Measurements from ENCODE around the gene WBP1L.
"Not testable (repeated sequence)": the region's sequence is repeated elsewhere in the genome, so short reads cannot be mapped to it uniquely, and the experiment has no call there.

Gene WBP1L

DNA sequence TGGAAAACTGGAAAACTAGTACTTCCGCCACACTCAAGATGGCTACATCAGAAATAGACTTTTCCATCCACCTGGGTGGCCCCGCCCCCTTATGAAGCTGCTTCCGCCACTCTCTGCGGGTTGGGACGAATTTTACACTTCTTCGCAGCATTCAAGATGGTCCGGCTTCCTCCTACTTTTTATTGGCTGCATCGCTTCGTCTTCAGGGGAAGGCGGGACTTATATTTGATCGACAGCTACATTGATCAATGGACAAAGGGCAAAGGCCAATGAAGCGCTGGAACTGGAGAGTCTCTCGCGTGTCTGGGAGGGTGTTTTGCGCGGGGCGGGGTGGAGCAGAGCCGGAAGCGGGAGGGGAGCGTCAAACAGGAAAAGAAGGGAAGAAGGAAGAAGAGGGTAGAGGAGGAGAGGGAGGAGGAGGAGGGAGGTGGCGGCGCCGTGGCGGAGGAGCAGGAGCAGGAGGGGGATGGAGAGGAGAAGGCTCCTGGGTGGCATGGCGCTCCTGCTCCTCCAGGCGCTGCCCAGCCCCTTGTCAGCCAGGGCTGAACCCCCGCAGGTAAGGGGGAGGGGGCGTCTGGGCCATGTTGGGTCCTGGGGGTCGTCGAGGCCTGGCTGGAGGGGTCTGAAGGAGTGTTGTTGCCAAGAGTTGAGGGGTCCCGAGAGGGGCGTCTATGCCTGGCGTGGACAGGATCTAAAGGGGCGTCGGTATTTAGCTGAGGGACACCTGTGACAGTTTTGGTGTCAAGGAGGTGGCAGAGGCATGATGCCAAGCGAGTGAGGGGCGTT lies at the start of gene WBP1L:
Gene WBP1L, plus strand, starts transcription at position 361 of the 786 bp plus-strand sequence. Its CDS starts 106 bp downstream, at position 467.
- peak; percentile 89 for TF ChIP-seq POLR2A (IDR thresholded peaks at IDR 0.05; ENCODE audit: low read depth, low read length)
- DNase-seq (ENCODE audit: insufficient read length, low spot score) (peak; percentile 90), FAIRE-seq (peak; percentile 86)

DNA sequence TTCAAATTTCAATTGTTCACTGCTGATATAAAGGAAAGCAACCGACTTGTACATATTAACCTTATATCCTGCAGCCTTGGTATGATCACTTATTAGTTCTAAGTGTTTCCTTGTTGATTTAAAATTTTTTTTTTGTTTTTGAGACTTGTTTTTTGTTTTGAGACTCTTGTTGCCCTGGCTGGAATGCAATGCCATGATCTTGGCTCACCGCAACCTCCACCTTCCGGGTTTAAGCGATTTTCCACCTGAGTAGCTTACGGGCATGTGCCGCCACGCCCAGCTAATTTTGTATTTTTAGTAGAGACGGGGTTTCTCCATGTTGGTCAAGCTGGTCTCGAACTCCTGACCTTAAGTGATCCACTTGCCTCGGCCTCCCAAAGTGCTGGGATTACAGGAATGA lies 48.3 kb upstream of the WBP1L start:
- not testable (repeated sequence) for FAIRE-seq

DNA sequence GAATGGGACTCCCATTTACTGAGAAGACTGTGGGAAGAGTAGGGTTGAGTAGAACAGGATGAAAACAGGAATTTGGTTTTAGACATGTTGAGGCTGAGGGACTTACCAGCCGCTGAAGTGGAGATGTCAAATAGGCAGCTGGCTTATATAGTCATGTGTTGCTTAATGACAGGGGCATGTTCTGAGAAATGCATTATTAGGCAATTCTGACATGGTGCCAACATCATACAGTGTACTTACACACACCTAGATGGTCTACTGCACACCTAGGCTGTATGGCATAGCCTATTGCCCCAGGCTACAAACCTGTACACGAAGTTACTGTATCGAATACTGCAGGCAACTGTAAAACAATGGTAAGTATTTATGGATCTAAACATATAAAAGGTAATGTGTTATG lies 47.0 kb upstream of the WBP1L start:
- DNase-seq (ENCODE audit: insufficient read length, low spot score) (no peak), FAIRE-seq (no peak)
- no peak for TF ChIP-seq POLR2A (IDR thresholded peaks at IDR 0.05; ENCODE audit: low read depth, low read length)

More for the DNA sequence above, 48.3 kb upstream of the WBP1L start:
- DNase-seq (ENCODE audit: insufficient read length, low spot score) = not testable (repeated sequence)

DNA sequence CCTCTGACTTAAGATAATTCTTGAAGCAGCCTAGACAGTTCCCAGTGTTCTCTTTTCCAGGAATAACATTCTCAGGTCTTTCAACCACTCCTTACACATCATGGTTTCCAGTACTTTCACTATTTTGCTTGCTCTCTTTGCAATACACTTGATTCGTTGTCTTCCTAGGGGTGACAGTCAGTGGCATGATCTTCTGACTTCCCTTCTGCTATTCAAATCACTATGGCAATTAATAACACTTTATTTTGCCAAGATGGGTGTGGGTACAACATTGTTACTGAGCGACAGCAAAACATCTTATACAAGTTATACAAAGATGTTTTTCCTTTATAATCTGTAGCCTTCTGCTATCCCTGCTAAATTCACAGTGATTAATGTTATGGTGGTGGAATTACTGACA lies 44.9 kb upstream of the WBP1L start:
- DNase-seq (ENCODE audit: insufficient read length, low spot score) = no peak
- FAIRE-seq = no peak
- TF ChIP-seq POLR2A (IDR thresholded peaks at IDR 0.05; ENCODE audit: low read depth, low read length) = no peak

DNA sequence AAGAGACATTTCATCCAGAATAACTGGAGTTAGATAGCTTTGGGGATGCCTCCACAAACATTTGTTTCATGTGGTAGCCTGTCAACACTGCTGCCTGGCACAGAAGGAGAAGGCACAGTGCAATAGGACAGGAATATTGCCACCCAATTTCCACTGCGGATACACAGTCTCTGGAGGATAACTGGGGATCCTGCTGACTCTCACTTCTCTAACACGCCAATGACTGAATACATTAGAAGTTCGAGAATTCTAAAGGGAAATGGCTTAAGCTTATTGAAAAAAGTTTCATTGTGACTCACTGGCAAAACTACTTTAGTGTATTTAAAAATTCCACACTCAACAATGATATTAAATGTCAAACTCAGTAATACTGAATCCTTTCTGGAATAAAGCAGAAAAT lies 42.5 kb upstream of the WBP1L start:
- DNase-seq (ENCODE audit: insufficient read length, low spot score) = no peak
- TF ChIP-seq POLR2A (IDR thresholded peaks at IDR 0.05; ENCODE audit: low read depth, low read length) = no peak
- FAIRE-seq = no peak

DNA sequence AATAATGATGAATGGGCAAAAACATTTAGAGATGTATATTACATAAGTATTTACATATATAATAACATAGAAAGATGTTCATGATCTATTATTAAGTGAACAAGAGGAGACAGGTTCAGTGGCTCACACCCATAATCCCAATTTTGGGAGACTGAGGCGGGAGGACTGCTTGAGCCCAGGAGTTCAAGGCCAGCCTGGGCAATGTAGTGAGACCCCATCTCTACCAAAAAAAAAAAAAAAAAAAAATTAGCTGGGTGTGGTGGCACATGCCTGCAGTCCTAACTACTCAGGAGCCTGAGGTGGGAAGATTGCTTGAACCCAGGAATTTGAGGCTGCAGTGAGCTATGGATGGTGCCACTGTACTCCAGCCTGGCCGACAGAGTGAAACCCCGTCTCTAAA lies 42.0 kb upstream of the WBP1L start:
- no peak for FAIRE-seq
- DNase-seq (ENCODE audit: insufficient read length, low spot score) = no peak

DNA sequence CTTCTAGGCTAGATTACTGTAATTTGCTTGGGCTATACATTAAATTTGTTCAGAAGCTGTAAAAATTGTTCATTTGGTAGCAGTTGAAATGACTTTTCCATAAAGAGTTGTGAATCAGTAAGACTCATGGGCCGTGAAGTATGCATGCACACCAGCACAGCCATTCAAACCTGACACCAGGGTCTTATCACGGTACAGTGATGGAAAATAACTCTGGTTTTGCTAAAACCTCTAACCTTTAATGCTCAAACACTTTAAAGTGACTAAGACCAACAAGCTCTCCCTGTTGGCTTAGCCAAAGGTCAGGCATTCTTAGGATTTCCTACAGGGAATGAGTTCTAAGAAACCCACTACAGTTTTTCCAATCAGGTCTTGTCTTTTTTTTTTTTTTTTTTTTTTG lies 41.0 kb upstream of the WBP1L start:
- TF ChIP-seq POLR2A (IDR thresholded peaks at IDR 0.05; ENCODE audit: low read depth, low read length) = no peak
- no peak for FAIRE-seq

More for the DNA sequence above, 42.0 kb upstream of the WBP1L start:
- TF ChIP-seq POLR2A (IDR thresholded peaks at IDR 0.05; ENCODE audit: low read depth, low read length) = no peak

DNA sequence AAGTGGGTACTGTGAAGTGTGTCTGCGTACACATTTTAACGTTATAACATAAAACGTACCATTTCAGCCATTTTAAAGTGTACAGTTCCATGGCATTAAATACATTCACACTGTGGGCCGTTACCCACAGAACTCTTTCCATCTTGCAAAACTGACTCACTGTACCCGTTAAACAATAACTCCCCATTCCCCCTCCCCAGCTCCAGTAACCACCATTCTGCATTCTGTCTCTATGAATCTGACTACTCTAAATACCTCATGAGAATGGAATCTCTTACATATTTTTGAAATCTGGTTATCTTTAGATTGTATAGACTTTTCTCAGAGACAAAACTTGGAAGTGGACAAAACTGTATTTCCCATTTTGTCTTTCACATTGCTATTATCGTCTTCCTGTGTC lies 38.8 kb upstream of the WBP1L start:
- FAIRE-seq = peak; percentile 27
- no peak for DNase-seq (ENCODE audit: insufficient read length, low spot score)
- TF ChIP-seq POLR2A (IDR thresholded peaks at IDR 0.05; ENCODE audit: low read depth, low read length) = no peak

More for the DNA sequence above, 41.0 kb upstream of the WBP1L start:
- DNase-seq (ENCODE audit: insufficient read length, low spot score) = no peak

DNA sequence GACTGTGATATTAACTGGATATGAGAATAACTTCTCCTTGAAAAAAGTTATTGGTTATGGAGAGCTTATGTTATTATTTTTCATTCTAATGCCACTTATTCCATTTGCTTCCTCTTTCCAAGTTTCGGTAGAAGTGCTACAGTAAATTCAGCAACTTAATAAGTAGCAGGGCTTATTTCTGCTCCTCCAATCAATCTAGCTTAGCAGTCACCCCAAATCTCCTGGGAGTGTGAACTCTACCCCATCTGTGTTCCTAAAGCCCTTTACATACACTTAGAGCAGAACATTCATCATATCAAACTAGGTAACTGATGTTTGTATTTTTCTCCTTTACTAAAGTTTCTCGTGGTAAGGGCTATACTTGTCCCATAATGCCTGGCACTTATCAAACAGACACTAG lies 38.2 kb upstream of the WBP1L start:
- no peak for DNase-seq (ENCODE audit: insufficient read length, low spot score)

DNA sequence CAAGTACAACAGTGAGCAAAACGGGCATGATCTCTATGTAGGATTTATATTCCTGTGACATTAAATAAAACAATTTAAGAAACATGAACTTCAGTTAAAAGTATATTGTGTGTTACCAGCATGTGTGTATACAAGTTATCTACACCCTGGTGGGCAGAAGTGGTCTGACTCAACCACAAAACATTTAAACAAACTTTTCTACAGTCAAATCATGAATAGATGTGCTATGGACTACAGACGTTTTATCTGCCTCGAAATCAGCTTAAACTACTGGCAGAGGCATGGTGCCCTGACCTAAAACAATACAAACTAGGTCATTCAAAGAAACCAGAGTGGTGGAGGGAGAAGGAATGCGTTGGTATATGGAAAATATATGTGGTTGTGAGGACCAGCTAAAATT lies 33.1 kb upstream of the WBP1L start:
- peak; percentile 78 for FAIRE-seq
- TF ChIP-seq POLR2A (IDR thresholded peaks at IDR 0.05; ENCODE audit: low read depth, low read length) = no peak
- DNase-seq (ENCODE audit: insufficient read length, low spot score) = peak; percentile 38

More for the DNA sequence above, 38.2 kb upstream of the WBP1L start:
- TF ChIP-seq POLR2A (IDR thresholded peaks at IDR 0.05; ENCODE audit: low read depth, low read length) = no peak
- FAIRE-seq = no peak

DNA sequence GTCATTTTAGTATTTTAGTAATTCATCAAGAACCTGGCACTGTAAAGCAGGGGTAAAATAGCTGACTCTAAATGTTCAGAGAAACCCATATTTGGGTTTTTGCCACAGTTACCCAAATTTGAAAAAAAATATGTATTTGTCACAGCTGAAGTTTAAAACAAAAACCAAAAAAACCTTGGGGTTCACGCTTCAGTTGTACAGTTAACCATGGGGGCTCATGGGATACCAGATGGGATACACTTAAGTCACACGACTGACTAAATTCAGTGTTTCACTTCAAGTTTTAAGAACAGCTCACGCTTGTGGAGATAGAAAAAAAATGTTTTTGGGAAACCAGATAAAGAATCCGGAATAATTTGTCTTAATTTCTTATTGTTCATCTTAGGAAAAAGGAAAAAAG lies 31.7 kb upstream of the WBP1L start:
- no peak for FAIRE-seq
- no peak for TF ChIP-seq POLR2A (IDR thresholded peaks at IDR 0.05; ENCODE audit: low read depth, low read length)
- DNase-seq (ENCODE audit: insufficient read length, low spot score) = no peak

DNA sequence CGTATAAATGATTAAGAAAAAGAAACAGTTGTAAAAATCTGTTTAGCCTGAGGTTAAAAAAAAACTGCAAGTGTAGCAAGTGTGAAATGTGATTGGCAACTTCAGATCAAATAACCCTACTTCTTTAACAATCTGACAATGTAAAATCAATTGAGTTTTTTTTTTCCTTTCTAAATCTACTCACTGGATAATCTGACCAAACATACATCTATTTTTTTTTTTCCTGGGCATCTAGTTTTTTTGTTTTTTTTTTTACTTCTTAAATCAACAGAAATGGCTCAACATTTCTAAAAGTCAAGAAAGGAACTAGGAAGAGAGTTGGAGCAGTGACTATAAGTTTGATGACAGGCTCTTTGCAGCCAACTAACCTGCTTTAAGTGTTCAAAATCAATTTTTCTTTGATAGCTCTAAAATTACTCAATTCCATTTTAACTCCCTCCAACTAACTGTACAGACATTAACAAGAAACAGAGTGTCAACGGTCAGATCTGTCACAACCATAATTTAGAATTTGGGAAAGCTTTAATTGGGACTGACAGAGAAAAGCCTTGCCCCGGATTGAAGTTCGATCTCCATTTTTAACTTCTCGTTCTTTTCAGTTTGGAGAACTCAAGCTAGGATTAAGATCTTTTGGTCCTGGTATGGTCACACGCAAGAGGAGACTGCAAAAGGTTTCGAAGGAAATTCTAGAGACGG lies 30.8 kb upstream of the WBP1L start:
- no peak for TF ChIP-seq POLR2A (IDR thresholded peaks at IDR 0.05; ENCODE audit: low read depth, low read length)
- no peak for FAIRE-seq
- DNase-seq (ENCODE audit: insufficient read length, low spot score) = no peak

DNA sequence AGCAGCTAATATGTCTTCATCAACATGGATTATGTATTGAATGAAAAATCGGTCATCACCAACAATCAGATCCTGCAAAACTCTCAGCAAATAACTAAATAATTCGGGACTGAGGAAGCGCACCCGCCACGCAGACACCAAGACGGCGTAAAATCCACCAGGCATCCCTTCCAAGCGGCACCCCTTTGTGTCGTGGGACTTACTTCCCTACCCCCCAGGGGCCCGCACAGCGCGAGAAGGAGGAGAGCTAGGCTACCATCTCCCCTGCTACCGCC lies 30.3 kb upstream of the WBP1L start:
- FAIRE-seq (no peak), DNase-seq (ENCODE audit: insufficient read length, low spot score) (no peak)
- TF ChIP-seq POLR2A (IDR thresholded peaks at IDR 0.05; ENCODE audit: low read depth, low read length) = no peak

DNA sequence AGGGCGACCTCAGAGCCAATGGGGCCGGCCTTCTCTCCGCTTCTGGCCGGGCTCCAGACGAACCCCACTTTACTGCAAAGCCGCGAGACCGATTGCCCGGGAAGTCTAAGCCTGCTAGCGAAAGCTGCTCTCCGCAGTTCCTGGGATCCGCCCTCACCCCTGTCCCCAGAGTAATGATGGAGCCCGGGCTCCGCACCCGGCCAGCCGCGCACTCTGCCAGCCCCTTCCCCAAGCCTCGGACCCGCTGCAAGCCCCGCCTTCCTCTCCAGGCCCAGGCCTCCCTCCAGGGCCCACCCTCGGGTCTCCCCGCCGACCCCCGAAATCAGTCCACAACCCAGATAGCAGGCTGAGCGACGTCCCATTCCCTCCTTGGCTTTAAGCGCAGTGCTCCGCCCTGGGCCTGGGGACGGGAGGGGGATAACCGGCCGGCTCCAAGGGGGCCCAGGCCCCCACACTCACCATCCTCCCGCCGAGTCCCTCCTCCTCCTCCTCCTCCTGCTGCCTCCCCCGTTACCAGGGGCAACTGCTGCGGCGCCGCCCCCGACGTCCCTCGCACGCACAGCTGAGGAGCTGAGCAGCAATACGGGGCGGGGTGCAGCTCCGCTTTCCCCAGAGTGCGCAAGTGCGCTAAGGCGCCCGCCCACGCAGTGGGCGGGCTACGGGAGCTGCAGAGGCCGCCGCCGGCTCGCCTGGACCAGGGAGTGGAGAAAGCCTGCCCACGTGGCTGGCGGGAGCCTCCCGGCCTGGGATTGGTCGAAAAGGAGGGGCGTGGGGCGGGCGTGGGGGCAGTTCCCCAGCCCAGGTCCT lies 29.7 kb upstream of the WBP1L start, which contains the start of gene ARL3:
Gene ARL3, minus strand, starts transcription at position 584 of the 807 bp plus-strand sequence. Its CDS starts 122 bp downstream, at position 462.
- FAIRE-seq = peak; percentile 6
- peak; percentile 93 for DNase-seq (ENCODE audit: insufficient read length, low spot score)
- peak; percentile 46 for TF ChIP-seq POLR2A (IDR thresholded peaks at IDR 0.05; ENCODE audit: low read depth, low read length)

All from H54 (cell line).